Measurements from ENCODE around the gene ANKRD16.

- TF ChIP-seq CTCF (IDR thresholded peaks at IDR 0.05; ENCODE audit: insufficient read depth, low read length, poor library complexity, severe bottlenecking) (no peak), EZH2phosphoT487 (conservative IDR thresholded peaks at IDR 0.05; ENCODE audit: low read length) (no peak)
Measured at GRCh38 chr10:5937016-5937415, 47.3 kb upstream of the ANKRD16 start.
